ENCODE data around the gene SLC25A39.

The SLC25A39 gene

GRCh38 chr17:44314869-44315661, 9.6 kb downstream of the SLC25A39 start:
- H3K4me3 ChIP-seq (ENCODE audit: low read depth, low read length), result peak overlapping the region; percentile 73

GRCh38 chr17:44314524-44314868, 10.1 kb downstream of the SLC25A39 start:
- H3K4me3 ChIP-seq (ENCODE audit: low read depth, low read length), result peak overlapping the region; percentile 73

GRCh38 chr17:44314031-44314430, 10.6 kb downstream of the SLC25A39 start:
- no peak overlapping the region for H3K4me3 ChIP-seq (ENCODE audit: low read depth, low read length)

- no peak overlapping the region for H3K4me3 ChIP-seq (ENCODE audit: low read depth, low read length)
Observed at GRCh38 chr17:44312396-44313104, 12.1 kb downstream of the SLC25A39 start.

- no peak overlapping the region for H3K4me3 ChIP-seq (ENCODE audit: low read depth, low read length)
Observed at GRCh38 chr17:44311562-44312181, 13.0 kb downstream of the SLC25A39 start.

GRCh38 chr17:44310609-44311376, 13.8 kb downstream of the SLC25A39 start:
- no peak overlapping the region for H3K4me3 ChIP-seq (ENCODE audit: low read depth, low read length)

GRCh38 chr17:44310188-44310587, 14.4 kb downstream of the SLC25A39 start:
- no peak overlapping the region for H3K4me3 ChIP-seq (ENCODE audit: low read depth, low read length)

GRCh38 chr17:44309472-44309871, 15.2 kb downstream of the SLC25A39 start:
- no peak overlapping the region for H3K4me3 ChIP-seq (ENCODE audit: low read depth, low read length)

GRCh38 chr17:44308865-44309264, 15.8 kb downstream of the SLC25A39 start:
- H3K4me3 ChIP-seq (ENCODE audit: low read depth, low read length), result peak overlapping the region; percentile 27

- peak within 1 kb of the TSS; percentile 47 for H3K4me3 ChIP-seq (ENCODE audit: low read depth, low read length)
Observed at GRCh38 chr17:44308320-44308818, 16.3 kb downstream of the SLC25A39 start, which contains the start of gene RUNDC3A. RUNDC3A (plus strand) TSS chr17:44308601; CDS start chr17:44308833, 232 bp downstream.

- peak overlapping the region; percentile 47 for H3K4me3 ChIP-seq (ENCODE audit: low read depth, low read length)
Observed at GRCh38 chr17:44307387-44308186, 17.0 kb downstream of the SLC25A39 start.

- no peak overlapping the region for H3K4me3 ChIP-seq (ENCODE audit: low read depth, low read length)
Observed at GRCh38 chr17:44304651-44305050, 20.0 kb downstream of the SLC25A39 start.

GRCh38 chr17:44297975-44298374, 26.6 kb downstream of the SLC25A39 start:
- no peak overlapping the region for H3K4me3 ChIP-seq (ENCODE audit: low read depth, low read length)

GRCh38 chr17:44293509-44294226, 31.0 kb downstream of the SLC25A39 start:
- H3K4me3 ChIP-seq (ENCODE audit: low read depth, low read length), result no peak overlapping the region

- H3K4me3 ChIP-seq (ENCODE audit: low read depth, low read length), result no peak overlapping the region
Observed at GRCh38 chr17:44287651-44288050, 37.0 kb downstream of the SLC25A39 start.

- H3K4me3 ChIP-seq (ENCODE audit: low read depth, low read length), result no peak overlapping the region
Observed at GRCh38 chr17:44284024-44284400, 40.6 kb downstream of the SLC25A39 start.

GRCh38 chr17:44283344-44284023, 41.1 kb downstream of the SLC25A39 start:
- no peak overlapping the region for H3K4me3 ChIP-seq (ENCODE audit: low read depth, low read length)

- H3K4me3 ChIP-seq (ENCODE audit: low read depth, low read length), result no peak overlapping the region
Observed at GRCh38 chr17:44282264-44282663, 42.4 kb downstream of the SLC25A39 start.

- H3K4me3 ChIP-seq (ENCODE audit: low read depth, low read length), result no peak overlapping the region
Observed at GRCh38 chr17:44281570-44281969, 43.1 kb downstream of the SLC25A39 start.
